COLO668 (cell line): Measurements from ENCODE around the gene MPZL1.
A peak's percentile ranks its signal among the peaks of the same experiment; 100 is the strongest.
"Not testable (repeated sequence)": the region's sequence is repeated elsewhere in the genome, so short reads cannot be mapped to it uniquely, and the experiment has no call there.

Source experiments
- DNase-seq: peaks from one replicate; lab custom pipeline; 2025; ENCODE audit not compliant: unreplicated experiment; lab: John Stamatoyannopoulos, UW

The MPZL1 gene

DNA sequence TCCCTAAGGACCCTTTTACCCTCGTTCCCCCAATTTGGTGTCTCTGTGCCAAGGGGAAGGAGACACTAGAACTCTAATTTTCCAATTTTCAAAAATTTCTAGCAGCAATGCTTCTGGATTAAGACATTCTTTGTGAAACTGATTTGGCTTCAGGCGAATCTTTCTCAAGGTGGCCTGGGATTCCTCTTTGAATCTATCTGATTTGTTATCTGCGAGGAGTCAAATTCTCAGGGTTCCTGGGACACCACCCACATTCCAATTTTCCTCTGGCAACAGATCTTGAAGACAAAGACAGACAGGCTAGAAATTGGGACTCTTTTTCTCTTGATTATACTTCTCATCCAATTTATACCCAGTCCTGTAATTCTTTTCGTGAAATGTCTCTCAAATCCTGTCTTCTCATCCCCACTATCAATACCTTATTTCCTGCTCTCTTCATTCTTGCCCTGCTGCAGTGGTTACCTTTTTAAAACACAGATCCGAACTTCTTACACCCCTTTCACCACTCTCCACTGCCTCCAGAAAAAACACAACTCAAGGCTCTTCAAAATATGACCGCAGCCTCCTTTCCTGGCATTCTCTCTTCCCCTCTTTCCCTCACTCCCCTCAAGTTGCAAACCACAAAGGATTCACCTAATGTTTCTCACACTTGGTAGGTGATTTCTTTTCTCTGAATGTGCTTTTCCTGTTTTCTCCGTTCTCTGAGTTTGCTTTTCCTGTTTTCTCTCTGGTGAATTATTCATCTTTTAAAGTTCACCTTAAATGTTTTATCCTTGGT is 2.7 kb upstream of the MPZL1 start:
- DNase-seq = no peak

GRCh38 chr1:167719715-167720421 is 1.9 kb upstream of the MPZL1 start:
- not testable (repeated sequence) for DNase-seq

DNA sequence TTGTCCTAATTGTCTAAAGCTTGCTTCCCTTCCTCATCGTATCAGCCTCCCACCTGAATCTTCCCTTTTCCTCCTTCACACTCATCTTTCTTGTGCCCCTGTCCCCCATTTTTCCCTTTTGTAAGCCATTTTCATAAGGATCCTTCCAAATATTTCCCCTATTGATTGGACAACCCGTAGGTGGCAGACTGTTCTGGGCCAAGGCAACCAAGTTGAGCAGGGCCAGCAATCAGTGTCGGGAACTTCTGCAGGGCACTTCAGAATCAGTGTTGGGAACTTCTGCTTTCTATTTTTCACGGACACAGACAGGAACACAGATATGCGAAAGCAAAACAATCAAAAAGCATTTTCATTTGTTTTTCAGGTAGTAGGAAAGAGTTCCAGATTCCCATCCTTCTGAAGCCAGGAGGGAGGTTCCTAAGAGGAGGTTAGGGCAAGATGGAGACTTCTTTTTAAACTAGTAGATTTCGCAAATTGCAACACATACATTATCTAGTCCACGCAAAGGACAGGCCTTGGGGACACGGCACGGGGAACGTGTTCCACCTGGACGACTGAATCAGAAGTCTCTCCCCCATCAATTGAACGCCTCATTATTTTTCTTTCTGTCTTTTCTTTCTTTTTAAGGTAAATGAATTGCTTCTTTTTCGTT is 691 bp upstream of the MPZL1 start:
- DNase-seq = no peak

GRCh38 chr1:167722152-167722869 is 529 bp downstream of the MPZL1 start:
- peak; percentile 79 for DNase-seq

GRCh38 chr1:167722870-167723251 is 1.1 kb downstream of the MPZL1 start:
- no peak for DNase-seq

DNA sequence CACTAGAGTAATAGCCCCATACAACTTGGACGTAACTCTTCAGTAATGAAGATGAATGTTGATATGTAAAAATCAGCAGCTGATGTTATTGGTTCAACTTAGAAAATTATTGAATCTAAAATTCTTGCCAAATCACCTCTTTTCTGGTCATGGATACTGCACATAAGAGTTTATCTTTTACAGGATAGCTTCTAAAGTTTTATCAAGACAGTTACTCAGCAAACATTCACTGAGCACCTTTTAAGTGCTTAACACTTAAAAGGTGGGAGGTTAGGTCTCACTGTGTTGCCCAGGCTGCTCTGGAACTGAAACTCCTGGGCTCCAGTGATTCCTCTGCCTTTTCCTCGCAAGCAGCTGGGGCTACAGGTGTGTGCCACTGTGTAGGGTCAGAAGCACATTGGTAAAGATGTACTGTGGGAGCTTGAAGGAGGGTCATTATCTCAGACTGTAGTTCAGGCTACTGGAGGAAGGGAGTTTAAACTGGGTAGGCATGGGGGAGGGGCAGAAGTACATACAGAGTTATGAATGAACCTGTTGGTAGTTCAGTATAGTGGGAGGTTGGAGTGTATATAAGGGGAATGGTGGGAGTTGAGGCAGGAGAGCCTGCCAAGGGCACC is 2.0 kb downstream of the MPZL1 start:
- no peak for DNase-seq

- DNase-seq = no peak
Measured at GRCh38 chr1:167726008-167726407, 4.2 kb downstream of the MPZL1 start.

- DNase-seq = no peak
Measured at GRCh38 chr1:167728818-167729410, 7.1 kb downstream of the MPZL1 start.

DNA sequence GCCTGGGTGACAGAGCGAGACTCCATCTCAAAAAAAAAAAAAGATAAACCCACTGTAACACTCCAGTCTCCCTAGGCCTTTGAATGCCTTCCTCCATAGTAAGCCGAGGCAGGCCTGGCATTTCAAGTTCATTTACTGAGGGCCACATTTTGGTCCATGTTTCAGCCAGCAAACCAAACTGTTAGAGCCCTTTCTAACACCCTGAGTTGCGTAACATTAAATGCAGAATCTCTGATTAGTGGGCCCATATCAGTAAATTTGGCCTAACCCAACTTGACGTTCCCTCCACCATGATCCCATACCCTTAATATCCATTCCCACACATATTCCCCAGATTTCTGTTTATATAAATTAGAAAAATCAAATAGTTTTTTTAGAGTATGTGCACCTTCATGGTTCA is 12.4 kb downstream of the MPZL1 start:
- no peak for DNase-seq

- DNase-seq = no peak
Measured at GRCh38 chr1:167734841-167735240, 13.1 kb downstream of the MPZL1 start.

DNA sequence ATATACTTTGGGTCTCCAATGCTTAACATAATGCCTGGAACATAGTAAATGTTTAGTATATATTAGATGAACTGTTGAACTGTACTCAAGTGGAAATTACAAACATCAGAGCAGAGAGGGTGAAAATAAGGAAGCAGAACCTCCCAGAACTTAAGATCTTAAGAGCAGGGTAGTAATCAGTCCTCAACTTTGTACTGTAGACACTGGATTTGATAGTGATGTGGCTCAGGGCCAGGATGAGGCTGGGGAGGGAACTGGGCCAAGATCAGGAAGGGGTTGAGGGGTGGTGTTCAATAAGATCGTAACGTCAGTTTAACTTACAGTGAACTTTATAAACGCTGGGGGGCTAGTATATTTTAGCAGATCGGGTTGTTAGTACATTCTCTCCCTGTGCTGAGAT is 15.4 kb downstream of the MPZL1 start:
- DNase-seq = no peak

DNA sequence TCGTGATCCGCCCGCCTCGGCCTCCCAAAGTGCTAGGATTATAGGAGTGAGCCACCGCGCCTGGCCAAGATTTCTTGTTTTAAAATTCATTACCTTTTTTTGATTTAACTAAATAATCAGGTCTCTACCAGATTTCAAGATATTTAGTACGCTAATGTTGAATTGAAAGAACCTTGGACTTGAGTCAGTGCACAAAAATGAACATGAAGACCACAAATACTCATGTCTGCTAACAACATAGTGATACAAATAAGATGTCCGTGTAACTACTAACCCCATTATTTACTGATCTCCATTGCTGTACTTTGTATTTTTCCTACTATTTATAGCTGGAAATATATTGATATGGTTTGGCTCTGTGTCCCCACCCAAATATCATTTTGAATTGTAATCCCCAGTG is 16.4 kb downstream of the MPZL1 start:
- no peak for DNase-seq

DNA sequence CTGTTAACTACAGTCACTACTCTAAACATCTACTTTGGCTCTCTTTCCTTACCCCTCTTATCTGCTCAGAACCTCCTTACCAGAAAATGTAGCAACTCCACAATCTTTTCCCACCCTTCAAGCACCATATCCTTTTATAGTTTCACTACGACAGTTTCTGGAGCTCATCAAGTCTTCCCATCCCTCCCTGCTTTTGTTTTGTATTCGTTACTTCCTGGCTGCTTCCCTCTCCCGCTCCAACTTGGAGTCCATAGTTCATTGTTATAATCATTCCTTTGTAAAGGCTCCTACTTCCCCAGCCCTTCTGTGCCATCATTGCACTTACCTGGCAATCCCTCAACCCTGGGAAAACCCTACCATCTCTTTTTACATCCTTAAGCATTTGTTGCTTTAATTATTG is 18.0 kb downstream of the MPZL1 start:
- no peak for DNase-seq

GRCh38 chr1:167741103-167741502 is 19.3 kb downstream of the MPZL1 start:
- not testable (repeated sequence) for DNase-seq

GRCh38 chr1:167742392-167743057 is 20.7 kb downstream of the MPZL1 start:
- not testable (repeated sequence) for DNase-seq

- DNase-seq = no peak
Measured at GRCh38 chr1:167744901-167745300, 23.1 kb downstream of the MPZL1 start.

- DNase-seq = no peak
Measured at GRCh38 chr1:167746013-167746672, 24.4 kb downstream of the MPZL1 start.

DNA sequence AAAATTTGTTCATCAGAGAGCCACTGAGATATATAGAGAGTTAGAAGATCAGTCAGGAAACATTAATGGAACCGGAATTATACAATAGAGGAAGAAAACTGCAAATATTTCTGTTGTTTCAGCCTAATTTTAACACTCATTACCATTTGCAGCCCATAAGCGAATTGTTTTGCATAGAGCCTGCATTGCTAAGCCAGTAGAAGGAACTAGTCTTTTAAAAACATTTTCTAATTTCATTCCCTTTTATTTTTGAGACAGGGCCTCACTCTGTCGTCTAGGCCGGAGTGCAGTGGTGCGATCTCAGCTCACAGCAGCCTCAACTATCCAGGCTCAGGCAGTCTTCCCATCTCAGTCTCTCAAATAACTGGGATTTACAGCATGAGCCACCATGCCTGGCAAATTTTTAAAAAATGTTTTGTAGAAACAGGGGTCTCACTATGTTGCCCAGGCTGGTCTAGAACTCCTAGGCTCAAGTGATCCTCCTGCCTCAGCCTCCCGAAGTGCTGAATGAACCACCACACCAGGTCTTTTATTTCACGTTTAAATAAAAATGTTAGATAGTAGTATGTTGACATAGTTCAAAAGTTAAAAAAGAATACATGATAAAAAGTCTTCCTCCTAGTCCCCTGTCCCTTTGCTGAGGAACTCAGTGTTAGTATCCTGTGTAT is 25.3 kb downstream of the MPZL1 start:
- DNase-seq = no peak

- no peak for DNase-seq
Measured at GRCh38 chr1:167747988-167748387, 26.2 kb downstream of the MPZL1 start.
